Activated CD8-positive, alpha-beta T cell treated with anti-CD3 and anti-CD28 coated beads for 36 hours (primary cell): Measurements from ENCODE around the gene CCDC141. TPM values are rescaled to one million over a fixed set of nuclear protein-coding genes. Genes with fewer than 3 reads are reported as not detected.

Experiments used
- ATAC-seq: fragments of 200-7000 bp; cut with Tn5 transposase; one replicate; pipeline ENCODE4 v1.10.0; 2021; ENCODE audit warnings: mild to moderate bottlenecking, moderate library complexity
- CTCF ChIA-PET: fragments of 350-600 bp; sonication (Branson Sonifier 250); formaldehyde crosslinking; loops from one replicate; lab custom pipeline; 2021; ENCODE audit warnings: antibody characterized with exemption; lab: Charles Lee
- POLR2A ChIA-PET: fragments of 350-600 bp; sonication (Branson Sonifier 250); formaldehyde crosslinking; loops from one replicate; lab custom pipeline; 2021; ENCODE audit warnings: antibody characterized with exemption; lab: Charles Lee
- DNase-seq: peaks from one replicate; pipeline ENCODE4 v3.0.0-alpha.2; 2020
- H3K27ac Mint-ChIP-seq: one replicate; pipeline ENCODE4 v1.8.0; 2021; ENCODE audit warnings: mild to moderate bottlenecking, mixed read lengths
- H3K27me3 Mint-ChIP-seq: one replicate; pipeline ENCODE4 v1.8.0; 2021; ENCODE audit warnings: mixed read lengths
- H3K36me3 Mint-ChIP-seq: one replicate; pipeline ENCODE4 v1.8.0; 2021; ENCODE audit warnings: low read depth, mixed read lengths
- H3K4me1 Mint-ChIP-seq: one replicate; pipeline ENCODE4 v1.8.0; 2021; ENCODE audit warnings: low read depth, mixed read lengths
- H3K4me3 Mint-ChIP-seq: one replicate; pipeline ENCODE4 v1.8.0; 2021; ENCODE audit warnings: mild to moderate bottlenecking, moderate library complexity, mixed read lengths
- H3K9me3 Mint-ChIP-seq: one replicate; pipeline ENCODE4 v1.8.0; 2021; ENCODE audit warnings: mixed read lengths
- CTCF ChIP-seq: fragments of 200-600 bp; IDR thresholded peaks from one replicate; pipeline ENCODE4 v1.8.0; 2022; ENCODE audit warnings: antibody characterized with exemption, mild to moderate bottlenecking
- intact Hi-C: fragments of 100-400 bp; cut with micrococcal nuclease; formaldehyde crosslinking; loops from one replicate; pipeline ENCODE4 v1.10.0; 2022
- total RNA-seq, 2 experiments: library from RNA; stranded (reverse); gene quantifications; one replicate each; pipeline ENCODE4 v1.2.3, GENCODE V29; 2021

The CCDC141 gene
- total RNA-seq, 2 experiments from 2014 or later = 6.5 to 7.8 TPM

DNA sequence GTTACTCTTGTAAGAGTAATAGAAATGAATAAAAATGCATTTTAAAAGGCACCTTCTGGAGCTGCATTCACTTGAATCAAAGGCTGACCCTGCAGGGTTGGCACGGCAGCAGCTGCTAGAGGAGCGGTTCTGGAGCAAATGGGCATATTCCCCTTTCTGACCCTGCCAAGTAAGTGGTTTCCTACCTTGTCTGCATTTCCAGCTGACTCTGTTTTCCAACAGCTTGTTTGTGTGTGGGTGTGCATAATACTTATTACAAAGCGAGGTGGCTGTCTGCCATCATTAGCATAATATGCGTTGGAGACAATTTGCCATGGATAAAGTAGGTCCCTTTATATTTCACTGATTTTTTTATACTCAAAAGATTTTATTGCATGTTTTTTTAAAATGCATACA is 221.5 kb downstream of the CCDC141 start:
- ATAC-seq (no peak), DNase-seq (no peak)
- POLR2A ChIA-PET = no interaction called here
- CTCF ChIA-PET = interaction anchor here (0.8 kb wide), 1 partner anchor 62 kb away, joined by 4 read pairs; no protein-coding TSS in a partner anchor
- peaks cover 8% of the 10 kb centered on the region for H3K9me3 Mint-ChIP-seq
- peaks cover 2% of the 10 kb centered on the region for H3K36me3 Mint-ChIP-seq
- intact Hi-C loops = no loop called here
- TF ChIP-seq CTCF = no peak
- no peak overlapping the region for H3K4me3 Mint-ChIP-seq
- H3K27me3 Mint-ChIP-seq = no peaks in the 10 kb centered on the region
- peaks cover 9% of the 10 kb centered on the region for H3K4me1 Mint-ChIP-seq
- no peak overlapping the region for H3K27ac Mint-ChIP-seq

DNA sequence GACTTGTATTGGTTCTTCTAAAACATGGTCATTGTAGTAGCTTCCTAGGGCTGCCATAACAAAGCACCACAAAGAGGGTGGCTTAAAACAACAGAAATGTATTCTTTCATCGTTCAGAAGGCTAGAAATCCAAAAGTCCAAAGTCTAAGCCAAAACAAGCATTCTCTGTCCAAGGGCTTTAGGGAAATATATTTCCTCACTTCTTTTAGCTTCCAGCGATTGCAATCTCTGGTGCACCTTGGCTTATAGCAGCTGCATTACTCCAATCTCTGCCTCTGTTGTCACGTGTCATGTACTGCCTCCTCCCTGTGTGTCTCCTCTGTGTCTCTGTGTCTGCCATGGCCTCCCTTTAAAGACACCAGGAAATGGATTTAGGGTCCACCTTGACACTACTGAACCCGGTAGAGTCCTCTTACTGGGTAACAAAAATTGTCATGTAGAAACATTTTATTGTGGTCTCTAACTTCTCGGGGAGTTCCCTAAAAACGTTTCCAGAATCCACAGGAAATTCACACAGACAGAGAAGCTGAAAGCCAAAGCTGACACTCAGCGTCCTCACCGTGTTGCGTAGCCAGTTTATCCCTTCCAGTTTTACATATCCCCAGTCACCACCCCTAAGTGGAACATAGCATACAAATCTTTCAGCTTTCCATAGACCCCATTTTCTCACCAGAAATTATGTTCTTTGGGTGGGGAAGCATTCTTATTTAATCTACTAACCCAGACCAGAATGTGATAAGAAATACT is 222.0 kb downstream of the CCDC141 start:
- ATAC-seq (no peak), DNase-seq (no peak)
- ChIA-PET CTCF (interaction anchor here (0.8 kb wide), 1 partner anchor 63 kb away, joined by 4 read pairs; no protein-coding TSS in a partner anchor), POLR2A (no interaction called here)
- H3K36me3 Mint-ChIP-seq = peaks cover 2% of the 10 kb centered on the region
- no peak for TF ChIP-seq CTCF
- H3K4me1 Mint-ChIP-seq = peaks cover 9% of the 10 kb centered on the region
- no peaks in the 10 kb centered on the region for H3K27me3 Mint-ChIP-seq
- no peak overlapping the region for H3K4me3 Mint-ChIP-seq
- H3K27ac Mint-ChIP-seq = no peak overlapping the region
- peaks cover 8% of the 10 kb centered on the region for H3K9me3 Mint-ChIP-seq
- intact Hi-C loops = no loop called here

DNA sequence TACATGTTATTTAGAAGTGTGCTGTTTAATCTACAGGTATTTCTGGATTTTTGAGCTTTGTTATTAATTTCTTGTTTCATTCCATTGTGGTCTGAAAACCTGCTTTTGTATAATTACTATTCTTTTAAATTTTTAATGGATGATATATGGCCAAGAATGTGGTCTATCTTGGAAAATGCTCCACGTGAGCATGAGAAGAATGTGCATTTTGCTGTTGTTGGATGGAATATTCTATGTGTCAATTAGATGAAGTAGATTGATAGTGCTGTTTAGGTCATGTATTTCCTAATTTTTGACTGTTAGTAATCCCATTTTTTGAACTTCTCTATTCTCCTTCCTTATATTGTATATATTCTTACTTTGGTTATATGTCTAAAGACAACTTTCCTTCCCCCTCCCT is 222.8 kb downstream of the CCDC141 start:
- no peak overlapping the region for H3K27ac Mint-ChIP-seq
- no peak for TF ChIP-seq CTCF
- ChIA-PET CTCF (no interaction called here), POLR2A (no interaction called here)
- H3K9me3 Mint-ChIP-seq = peaks cover 8% of the 10 kb centered on the region
- no peak for ATAC-seq
- no peaks in the 10 kb centered on the region for H3K27me3 Mint-ChIP-seq
- no peak overlapping the region for H3K4me3 Mint-ChIP-seq
- peaks cover 2% of the 10 kb centered on the region for H3K36me3 Mint-ChIP-seq
- intact Hi-C loops = no loop called here
- DNase-seq = no peak
- H3K4me1 Mint-ChIP-seq = peaks cover 9% of the 10 kb centered on the region

DNA sequence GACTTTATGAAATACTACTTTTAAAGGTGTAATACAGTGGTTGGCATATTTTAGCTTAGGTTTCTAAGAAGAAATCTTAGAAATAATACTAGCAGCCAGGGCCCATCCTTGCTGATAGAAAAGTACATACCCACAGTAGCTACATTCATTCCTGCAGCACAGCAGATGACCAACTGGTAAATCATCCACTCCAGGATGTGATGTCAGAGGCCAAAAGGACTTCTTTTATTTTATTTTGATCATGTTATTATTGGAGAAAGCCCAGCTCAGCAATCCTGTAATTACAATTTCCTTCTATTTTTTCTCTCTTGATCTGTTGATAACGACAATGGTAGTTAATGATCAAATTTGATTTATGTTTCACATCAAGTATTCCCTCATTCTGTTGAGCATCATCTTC is 224.8 kb downstream of the CCDC141 start:
- Mint-ChIP-seq H3K9me3 (peaks cover 9% of the 10 kb centered on the region), H3K4me3 (no peak overlapping the region), H3K4me1 (peaks cover 13% of the 10 kb centered on the region), H3K27ac (no peak overlapping the region), H3K36me3 (no peaks in the 10 kb centered on the region), H3K27me3 (no peaks in the 10 kb centered on the region)
- DNase-seq = no peak
- ChIA-PET POLR2A (no interaction called here), CTCF (no interaction called here)
- intact Hi-C loops = no loop called here
- no peak for ATAC-seq
- TF ChIP-seq CTCF = no peak

DNA sequence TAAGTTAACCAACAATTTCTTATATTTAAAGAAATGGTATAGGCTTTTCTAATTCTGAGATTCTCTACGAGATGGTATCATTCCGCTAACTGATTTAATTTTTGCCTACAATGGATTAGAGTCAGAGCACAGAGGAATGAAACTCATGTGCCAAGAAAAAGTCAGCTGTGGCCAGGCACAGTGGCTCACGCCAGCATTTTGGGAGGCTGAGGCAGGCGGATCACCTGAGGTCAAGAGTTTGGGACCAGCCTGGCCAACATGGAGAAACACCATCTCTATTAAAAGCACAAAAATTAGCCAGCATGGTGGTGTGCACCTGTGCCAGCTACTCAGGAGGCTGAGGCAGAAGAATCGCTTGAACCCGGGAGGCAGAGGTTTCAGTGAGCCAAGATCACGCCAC is 225.8 kb downstream of the CCDC141 start:
- intact Hi-C loops = no loop called here
- no peak for ATAC-seq
- no peak overlapping the region for H3K27ac Mint-ChIP-seq
- H3K4me1 Mint-ChIP-seq = peaks cover 13% of the 10 kb centered on the region
- no peak for DNase-seq
- no peak for TF ChIP-seq CTCF
- H3K36me3 Mint-ChIP-seq = no peaks in the 10 kb centered on the region
- peaks cover 9% of the 10 kb centered on the region for H3K9me3 Mint-ChIP-seq
- H3K27me3 Mint-ChIP-seq = no peaks in the 10 kb centered on the region
- H3K4me3 Mint-ChIP-seq = no peak overlapping the region
- POLR2A ChIA-PET = no interaction called here
- CTCF ChIA-PET = no interaction called here
